Measurements from ENCODE around the gene TREML4. TPM values are rescaled to one million over a fixed set of nuclear protein-coding genes. Genes with fewer than 3 reads are reported as not detected.

Gene TREML4
- total RNA-seq, 1 experiment from 2014 or later: not detected

- H3K27ac Mint-ChIP-seq (ENCODE audit: unreplicated experiment): no peak overlapping the region
Observed at GRCh38 chr6:41229721-41230120, 1.6 kb downstream of the TREML4 start.

GRCh38 chr6:41231246-41231645 is 3.1 kb downstream of the TREML4 start:
- Histone ChIP-seq H3K4me1 (no peaks in the 10 kb centered on the region), H3K36me3 (ENCODE audit: control insufficient read depth, insufficient read depth, low read length) (no peaks in the 10 kb centered on the region), H3K4me3 (ENCODE audit: low read depth, low read length) (no peak overlapping the region), H3K9me3 (no peaks in the 10 kb centered on the region), H3K27me3 (replicated peaks; ENCODE audit: control insufficient read depth, insufficient read depth, low read length) (no peaks in the 10 kb centered on the region; the same call in 1 of the 2 replicates)
- POLR2A ChIA-PET: no interaction called here
- Mint-ChIP-seq H3K36me3 (ENCODE audit: insufficient read depth, unreplicated experiment) (no peaks in the 10 kb centered on the region), H3K9me3 (ENCODE audit: unreplicated experiment) (no peaks in the 10 kb centered on the region), H3K27ac (ENCODE audit: unreplicated experiment) (no peak overlapping the region), H3K4me1 (ENCODE audit: low read depth, unreplicated experiment) (no peaks in the 10 kb centered on the region), H3K27me3 (ENCODE audit: insufficient read depth, unreplicated experiment) (peaks cover 29% of the 10 kb centered on the region), H3K4me3 (ENCODE audit: unreplicated experiment) (no peak overlapping the region)
- intact Hi-C loops (cut with micrococcal nuclease; ENCODE audit: unreplicated experiment): no loop called here
- TF ChIP-seq CTCF (IDR thresholded peaks at IDR 0.05; ENCODE audit: insufficient read depth in 1 of 2, low read depth in 1 of 2, low read length in 1 of 2, severe bottlenecking in 1 of 2, unreplicated experiment in 1 of 2): no peak
- no peak for DNase-seq
- no TSS peak for BruUV-seq (replicated peaks)
- CTCF ChIA-PET: no interaction called here

More at GRCh38 chr6:41229721-41230120, 1.6 kb downstream of the TREML4 start:
- POLR2A ChIA-PET: no interaction called here
- BruUV-seq (replicated peaks): no TSS peak
- Mint-ChIP-seq H3K9me3 (ENCODE audit: unreplicated experiment) (no peaks in the 10 kb centered on the region), H3K36me3 (ENCODE audit: insufficient read depth, unreplicated experiment) (no peaks in the 10 kb centered on the region), H3K4me3 (ENCODE audit: unreplicated experiment) (no peak overlapping the region), H3K4me1 (ENCODE audit: low read depth, unreplicated experiment) (no peaks in the 10 kb centered on the region), H3K27me3 (ENCODE audit: insufficient read depth, unreplicated experiment) (peaks cover 26% of the 10 kb centered on the region)
- Histone ChIP-seq H3K36me3 (ENCODE audit: control insufficient read depth, insufficient read depth, low read length) (no peaks in the 10 kb centered on the region), H3K4me1 (no peaks in the 10 kb centered on the region), H3K27me3 (replicated peaks; ENCODE audit: control insufficient read depth, insufficient read depth, low read length) (no peaks in the 10 kb centered on the region; the same call in 1 of the 2 replicates), H3K9me3 (no peaks in the 10 kb centered on the region), H3K4me3 (ENCODE audit: low read depth, low read length) (no peak overlapping the region)
- no peak for TF ChIP-seq CTCF (IDR thresholded peaks at IDR 0.05; ENCODE audit: insufficient read depth in 1 of 2, low read depth in 1 of 2, low read length in 1 of 2, severe bottlenecking in 1 of 2, unreplicated experiment in 1 of 2)
- intact Hi-C loops (cut with micrococcal nuclease; ENCODE audit: unreplicated experiment): no loop called here
- CTCF ChIA-PET: interaction anchor here (0.6 kb wide), 1 partner anchor 100 kb away, joined by 3 read pairs; no protein-coding TSS in a partner anchor
- no peak for DNase-seq

GRCh38 chr6:41232667-41233066 is 4.5 kb downstream of the TREML4 start:
- CTCF ChIA-PET: interaction anchor here (0.6 to 0.7 kb wide), 2 partner anchors 20 to 53 kb away, joined by 3 read pairs; no protein-coding TSS in a partner anchor
- no peak for TF ChIP-seq CTCF (IDR thresholded peaks at IDR 0.05; ENCODE audit: insufficient read depth in 1 of 2, low read depth in 1 of 2, low read length in 1 of 2, severe bottlenecking in 1 of 2, unreplicated experiment in 1 of 2)
- intact Hi-C loops (cut with micrococcal nuclease; ENCODE audit: unreplicated experiment): no loop called here

More at GRCh38 chr6:41232667-41233066, 4.5 kb downstream of the TREML4 start:
- peaks cover 38% of the 10 kb centered on the region for H3K27me3 Mint-ChIP-seq (ENCODE audit: insufficient read depth, unreplicated experiment)
- BruUV-seq (replicated peaks): no TSS peak
- H3K27ac Mint-ChIP-seq (ENCODE audit: unreplicated experiment): no peak overlapping the region
- Histone ChIP-seq H3K9me3 (no peaks in the 10 kb centered on the region), H3K4me3 (ENCODE audit: low read depth, low read length) (no peak overlapping the region), H3K27me3 (replicated peaks; ENCODE audit: control insufficient read depth, insufficient read depth, low read length) (no peaks in the 10 kb centered on the region), H3K36me3 (ENCODE audit: control insufficient read depth, insufficient read depth, low read length) (no peaks in the 10 kb centered on the region), H3K4me1 (no peaks in the 10 kb centered on the region)
- H3K4me3 Mint-ChIP-seq (ENCODE audit: unreplicated experiment): no peak overlapping the region
- POLR2A ChIA-PET: no interaction called here
- H3K36me3 Mint-ChIP-seq (ENCODE audit: insufficient read depth, unreplicated experiment): no peaks in the 10 kb centered on the region
- DNase-seq: no peak
- H3K4me1 Mint-ChIP-seq (ENCODE audit: low read depth, unreplicated experiment): no peaks in the 10 kb centered on the region
- H3K9me3 Mint-ChIP-seq (ENCODE audit: unreplicated experiment): no peaks in the 10 kb centered on the region
